Inferior parietal cortex (tissue), 1 donor: ENCODE results near the gene HMGN2.
"Not testable (repeated sequence)": the region's sequence is repeated elsewhere in the genome, so short reads cannot be mapped to it uniquely, and the experiment has no call there.

Experiments used
- DNase-seq: peaks from one replicate; pipeline ENCODE4 v3.0.0-alpha.2; 2016; ENCODE audit errors: extremely low spot score

Gene HMGN2

GRCh38 chr1:26477446-26478152 lies 5.4 kb downstream of the HMGN2 start:
- DNase-seq = no peak

- no peak for DNase-seq
Observed at GRCh38 chr1:26478159-26478558, 5.9 kb downstream of the HMGN2 start.

GRCh38 chr1:26478988-26479387 lies 6.7 kb downstream of the HMGN2 start:
- no peak for DNase-seq

GRCh38 chr1:26482921-26483320 lies 10.7 kb downstream of the HMGN2 start:
- DNase-seq = no peak

- no peak for DNase-seq
Observed at GRCh38 chr1:26483980-26484379, 11.7 kb downstream of the HMGN2 start.

GRCh38 chr1:26490155-26490554 lies 17.9 kb downstream of the HMGN2 start:
- DNase-seq = no peak

GRCh38 chr1:26493267-26493666 lies 21.0 kb downstream of the HMGN2 start:
- no peak for DNase-seq

- no peak for DNase-seq
Observed at GRCh38 chr1:26493938-26494337, 21.7 kb downstream of the HMGN2 start.

- no peak for DNase-seq
Observed at GRCh38 chr1:26496861-26497260, 24.6 kb downstream of the HMGN2 start.

GRCh38 chr1:26498894-26499293 lies 26.7 kb downstream of the HMGN2 start:
- DNase-seq = no peak

GRCh38 chr1:26500488-26501175 lies 28.4 kb downstream of the HMGN2 start:
- peak; percentile 63 for DNase-seq

- DNase-seq = not testable (repeated sequence)
Observed at GRCh38 chr1:26510711-26511110, 38.5 kb downstream of the HMGN2 start.

GRCh38 chr1:26515836-26516235 lies 43.6 kb downstream of the HMGN2 start:
- DNase-seq = not testable (repeated sequence)

- DNase-seq = no peak
Observed at GRCh38 chr1:26516987-26517765, 44.9 kb downstream of the HMGN2 start.

GRCh38 chr1:26517766-26518049 lies 45.5 kb downstream of the HMGN2 start:
- DNase-seq = no peak

- DNase-seq = no peak
Observed at GRCh38 chr1:26518355-26518754, 46.1 kb downstream of the HMGN2 start.

GRCh38 chr1:26520339-26520738 lies 48.1 kb downstream of the HMGN2 start:
- DNase-seq = no peak

GRCh38 chr1:26521669-26522030 lies 49.4 kb downstream of the HMGN2 start:
- DNase-seq = no peak

- no peak for DNase-seq
Observed at GRCh38 chr1:26522073-26522472, 49.8 kb downstream of the HMGN2 start.

- DNase-seq = no peak
Observed at GRCh38 chr1:26524181-26524580, 51.9 kb downstream of the HMGN2 start.
